ENCODE data around the gene PHETA2. TPM values are rescaled to one million over a fixed set of nuclear protein-coding genes. Genes with fewer than 3 reads are reported as not detected.

Gene PHETA2
- total RNA-seq, 4 donors from 2014 or later: 16.6 to 34.6 (median 25.4) TPM

GRCh38 chr22:42035256-42035655 is 38.8 kb upstream of the PHETA2 start:
- Histone ChIP-seq H3K27me3 (no peaks in the 10 kb centered on the region), H3K4me3 (no peak overlapping the region), H3K9me3 (no peaks in the 10 kb centered on the region), H3K27ac (replicated peaks in 1 of 4) (no peak overlapping the region), H3K4me1 (no peaks in the 10 kb centered on the region), H3K36me3 (no peaks in the 10 kb centered on the region)
- 77% methylated on average over 7 of the region's 8 CpGs for WGBS
- intact Hi-C loops (cut with DNase I): no loop called here
- DNase-seq (ENCODE audit: extremely low spot score): no peak
- TF ChIP-seq POLR2AphosphoS5 (IDR thresholded peaks at IDR 0.05) (no peak), CTCF (IDR thresholded peaks at IDR 0.05) (no peak), EP300 (IDR thresholded peaks at IDR 0.05) (no peak), POLR2A (IDR thresholded peaks at IDR 0.05; ENCODE audit: low read depth) (no peak)

GRCh38 chr22:42039271-42039670 is 34.8 kb upstream of the PHETA2 start:
- Histone ChIP-seq H3K27ac (replicated peaks in 1 of 4) (no peak overlapping the region), H3K4me3 (no peak overlapping the region), H3K9me3 (peaks cover 0 to 6% (median 0%) of the 10 kb centered on the region in 4 donors), H3K27me3 (no peaks in the 10 kb centered on the region), H3K4me1 (no peaks in the 10 kb centered on the region), H3K36me3 (peaks cover 0 to 8% (median 2%) of the 10 kb centered on the region in 4 donors)
- 95% methylated on average over 5 of the region's 5 CpGs for WGBS
- intact Hi-C loops (cut with DNase I): no loop called here
- TF ChIP-seq EP300 (IDR thresholded peaks at IDR 0.05): no peak
- TF ChIP-seq POLR2A (IDR thresholded peaks at IDR 0.05; ENCODE audit: low read depth): no peak
- TF ChIP-seq POLR2AphosphoS5 (IDR thresholded peaks at IDR 0.05): no peak
- TF ChIP-seq CTCF (IDR thresholded peaks at IDR 0.05): no peak
- no peak for DNase-seq (ENCODE audit: extremely low spot score)

DNA sequence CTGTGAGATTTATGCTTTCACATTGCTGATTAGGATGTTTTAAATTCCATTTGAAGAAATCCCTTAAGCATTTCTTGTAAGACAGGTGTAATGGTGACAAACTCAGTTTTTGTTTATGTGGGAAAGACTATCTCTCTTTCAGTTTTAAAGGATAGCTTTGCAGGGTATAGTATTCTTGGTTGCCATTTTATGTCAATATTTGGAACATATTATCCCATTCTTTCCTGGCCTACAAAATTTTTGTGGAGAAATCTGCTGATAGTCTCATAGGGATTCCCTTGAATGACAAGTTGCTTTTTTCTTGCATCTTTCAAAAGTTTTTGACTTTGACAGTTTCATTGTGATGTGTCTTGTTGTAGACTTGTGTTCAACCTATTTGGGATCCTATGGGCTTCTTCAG is 32.3 kb upstream of the PHETA2 start:
- no peak overlapping the region for H3K27ac ChIP-seq (replicated peaks in 1 of 4)
- H3K4me3 ChIP-seq: no peak overlapping the region
- intact Hi-C loops (cut with DNase I): no loop called here
- no peak for DNase-seq (ENCODE audit: extremely low spot score)
- H3K9me3 ChIP-seq: peaks cover 0 to 6% (median 0%) of the 10 kb centered on the region in 4 donors
- H3K4me1 ChIP-seq: no peaks in the 10 kb centered on the region
- H3K36me3 ChIP-seq: peaks cover 0 to 8% (median 2%) of the 10 kb centered on the region in 4 donors
- TF ChIP-seq EP300 (IDR thresholded peaks at IDR 0.05) (no peak), CTCF (IDR thresholded peaks at IDR 0.05) (no peak), POLR2AphosphoS5 (IDR thresholded peaks at IDR 0.05) (no peak), POLR2A (IDR thresholded peaks at IDR 0.05; ENCODE audit: low read depth) (no peak)
- no peaks in the 10 kb centered on the region for H3K27me3 ChIP-seq

GRCh38 chr22:42050641-42051180 is 23.3 kb upstream of the PHETA2 start:
- Histone ChIP-seq H3K4me1 (no peaks in the 10 kb centered on the region), H3K27ac (replicated peaks in 1 of 4) (no peak overlapping the region), H3K36me3 (no peaks in the 10 kb centered on the region), H3K4me3 (no peak overlapping the region), H3K9me3 (no peaks in the 10 kb centered on the region), H3K27me3 (no peaks in the 10 kb centered on the region)
- DNase-seq (ENCODE audit: extremely low spot score): no peak
- intact Hi-C loops (cut with DNase I): no loop called here
- TF ChIP-seq POLR2A (IDR thresholded peaks at IDR 0.05; ENCODE audit: low read depth) (no peak), POLR2AphosphoS5 (IDR thresholded peaks at IDR 0.05) (no peak), CTCF (IDR thresholded peaks at IDR 0.05) (no peak), EP300 (IDR thresholded peaks at IDR 0.05) (no peak)
- 61% methylated on average over 2 of the region's 2 CpGs for WGBS

- Histone ChIP-seq H3K9me3 (peaks cover 0 to 6% (median 0%) of the 10 kb centered on the region in 4 donors), H3K27me3 (no peaks in the 10 kb centered on the region), H3K4me1 (no peaks in the 10 kb centered on the region), H3K36me3 (no peaks in the 10 kb centered on the region), H3K4me3 (no peak overlapping the region), H3K27ac (replicated peaks in 1 of 4) (no peak overlapping the region)
- WGBS: 89% methylated on average over 3 of the region's 3 CpGs
- intact Hi-C loops (cut with DNase I): no loop called here
- TF ChIP-seq CTCF (IDR thresholded peaks at IDR 0.05) (no peak), EP300 (IDR thresholded peaks at IDR 0.05) (no peak), POLR2A (IDR thresholded peaks at IDR 0.05; ENCODE audit: low read depth) (no peak), POLR2AphosphoS5 (IDR thresholded peaks at IDR 0.05) (no peak)
- no peak for DNase-seq (ENCODE audit: extremely low spot score)
Observed at GRCh38 chr22:42052765-42053164, 21.3 kb upstream of the PHETA2 start.

Measured in esophagus muscularis mucosa (tissue), 4 donors.